ENCODE measurements around the gene PDLIM3. TPM values are rescaled to one million over a fixed set of nuclear protein-coding genes. Genes with fewer than 3 reads are reported as not detected.
A peak's percentile ranks its signal among the peaks of the same experiment; 100 is the strongest.

PDLIM3 gene, protein sequence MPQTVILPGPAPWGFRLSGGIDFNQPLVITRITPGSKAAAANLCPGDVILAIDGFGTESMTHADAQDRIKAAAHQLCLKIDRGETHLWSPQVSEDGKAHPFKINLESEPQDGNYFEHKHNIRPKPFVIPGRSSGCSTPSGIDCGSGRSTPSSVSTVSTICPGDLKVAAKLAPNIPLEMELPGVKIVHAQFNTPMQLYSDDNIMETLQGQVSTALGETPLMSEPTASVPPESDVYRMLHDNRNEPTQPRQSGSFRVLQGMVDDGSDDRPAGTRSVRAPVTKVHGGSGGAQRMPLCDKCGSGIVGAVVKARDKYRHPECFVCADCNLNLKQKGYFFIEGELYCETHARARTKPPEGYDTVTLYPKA
- 3.4 TPM for polyA plus RNA-seq (2013, experiment 1 of 2)
- polyA plus RNA-seq (2013, experiment 2 of 2) = 3.4 TPM

GRCh38 chr4:185534866-185535611 lies at the start of gene PDLIM3:
PDLIM3 (minus strand) TSS chr4:185535507; CDS start chr4:185535434, 73 bp downstream.
- Histone ChIP-seq H3K79me2 (ENCODE audit: control insufficient read depth, insufficient read depth, low read length) (no peaks in the 10 kb centered on the region), H2AK5ac (ENCODE audit: low read length) (no peak within 1 kb of the TSS), H3K36me3 (ENCODE audit: control insufficient read depth, insufficient read depth, low read length) (no peaks in the 10 kb centered on the region), H3K4me1 (ENCODE audit: control insufficient read depth, low read depth, low read length) (no peaks in the 10 kb centered on the region), H3K79me1 (ENCODE audit: low read length) (no peaks in the 10 kb centered on the region), H3K4me2 (ENCODE audit: low read length) (peak within 1 kb of the TSS; percentile 88), H4K5ac (ENCODE audit: low read length) (no peak within 1 kb of the TSS), H3K4me3 (ENCODE audit: low read length) (peak within 1 kb of the TSS; percentile 59), H3K27ac (ENCODE audit: low read depth, low read length) (peak within 1 kb of the TSS; percentile 19), H3K9ac (ENCODE audit: low read length) (peak within 1 kb of the TSS; percentile 66), H2BK120ac (ENCODE audit: low read depth, low read length) (no peak within 1 kb of the TSS), H2BK5ac (ENCODE audit: low read length) (no peak within 1 kb of the TSS), H3K23ac (ENCODE audit: low read length) (peak within 1 kb of the TSS; percentile 89), H3K18ac (ENCODE audit: low read length) (peak within 1 kb of the TSS; percentile 45), H4K8ac (ENCODE audit: low read depth, low read length) (no peak within 1 kb of the TSS), H3K27me3 (ENCODE audit: insufficient read depth, low read length, poor library complexity) (peaks cover 4% of the 10 kb centered on the region), H3K56ac (ENCODE audit: low read length) (peak within 1 kb of the TSS; percentile 85), H2BK15ac (replicated peaks; ENCODE audit: low read depth) (no peak within 1 kb of the TSS), H3K4ac (ENCODE audit: low read depth, low read length) (no peak within 1 kb of the TSS)
- no CpG with 5 or more reads among the region's 66 CpGs for WGBS (ENCODE audit: extremely low coverage, insufficient coverage, low lambda C conversion rate)
- DNase-seq = peak; percentile 80

DNA sequence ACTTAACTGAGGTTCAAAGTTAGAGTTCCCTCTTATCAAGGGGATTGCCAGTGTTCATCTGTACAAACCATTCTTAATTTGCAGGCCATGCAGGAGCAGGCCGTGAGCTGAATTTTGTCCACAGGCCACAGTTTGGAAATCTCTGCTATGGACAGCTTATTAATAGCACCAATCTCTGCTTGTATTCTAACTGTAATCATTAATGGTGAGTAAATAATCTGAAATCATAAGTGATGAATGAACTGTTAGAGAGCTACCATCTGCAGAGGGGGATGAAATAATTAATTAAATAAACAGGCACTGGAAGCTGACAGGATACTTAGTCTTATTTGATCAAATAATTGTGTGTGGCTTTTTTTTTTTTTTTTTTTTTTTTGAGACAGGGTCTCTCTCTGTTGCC lies 48.5 kb upstream of the PDLIM3 start:
- H3K79me1 ChIP-seq (ENCODE audit: low read length) = no peaks in the 10 kb centered on the region
- H3K23ac ChIP-seq (ENCODE audit: low read length) = no peak overlapping the region
- no peak for DNase-seq

GRCh38 chr4:185582651-185583400 lies 47.5 kb upstream of the PDLIM3 start:
- Histone ChIP-seq H3K18ac (ENCODE audit: low read length) (no peak overlapping the region), H2BK5ac (ENCODE audit: low read length) (no peak overlapping the region), H3K56ac (ENCODE audit: low read length) (no peak overlapping the region), H3K9ac (ENCODE audit: low read length) (no peak overlapping the region), H3K27ac (ENCODE audit: low read depth, low read length) (no peak overlapping the region), H3K79me2 (ENCODE audit: control insufficient read depth, insufficient read depth, low read length) (no peaks in the 10 kb centered on the region), H3K4me1 (ENCODE audit: control insufficient read depth, low read depth, low read length) (no peaks in the 10 kb centered on the region), H3K4ac (ENCODE audit: low read depth, low read length) (no peak overlapping the region), H4K8ac (ENCODE audit: low read depth, low read length) (no peak overlapping the region), H3K79me1 (ENCODE audit: low read length) (no peaks in the 10 kb centered on the region), H3K4me3 (ENCODE audit: low read length) (no peak overlapping the region), H2BK15ac (replicated peaks; ENCODE audit: low read depth) (peak overlapping the region; percentile 62), H2BK120ac (ENCODE audit: low read depth, low read length) (no peak overlapping the region), H3K23ac (ENCODE audit: low read length) (no peak overlapping the region), H3K4me2 (ENCODE audit: low read length) (no peak overlapping the region), H3K27me3 (ENCODE audit: insufficient read depth, low read length, poor library complexity) (no peaks in the 10 kb centered on the region), H3K36me3 (ENCODE audit: control insufficient read depth, insufficient read depth, low read length) (no peaks in the 10 kb centered on the region), H4K5ac (ENCODE audit: low read length) (no peak overlapping the region), H2AK5ac (ENCODE audit: low read length) (no peak overlapping the region)
- WGBS (ENCODE audit: extremely low coverage, insufficient coverage, low lambda C conversion rate) = no CpG with 5 or more reads among the region's 7 CpGs
- no peak for DNase-seq

More for the DNA sequence above, 48.5 kb upstream of the PDLIM3 start:
- no peak overlapping the region for H3K4ac ChIP-seq (ENCODE audit: low read depth, low read length)
- WGBS (ENCODE audit: extremely low coverage, insufficient coverage, low lambda C conversion rate) = no CpG with 5 or more reads among the region's 1 CpG
- no peak overlapping the region for H3K56ac ChIP-seq (ENCODE audit: low read length)
- no peak overlapping the region for H3K18ac ChIP-seq (ENCODE audit: low read length)
- H3K27me3 ChIP-seq (ENCODE audit: insufficient read depth, low read length, poor library complexity) = no peaks in the 10 kb centered on the region
- no peak overlapping the region for H3K4me3 ChIP-seq (ENCODE audit: low read length)
- H4K5ac ChIP-seq (ENCODE audit: low read length) = no peak overlapping the region
- H4K8ac ChIP-seq (ENCODE audit: low read depth, low read length) = no peak overlapping the region
- H3K36me3 ChIP-seq (ENCODE audit: control insufficient read depth, insufficient read depth, low read length) = no peaks in the 10 kb centered on the region
- H2BK5ac ChIP-seq (ENCODE audit: low read length) = no peak overlapping the region
- H3K27ac ChIP-seq (ENCODE audit: low read depth, low read length) = no peak overlapping the region
- H3K79me2 ChIP-seq (ENCODE audit: control insufficient read depth, insufficient read depth, low read length) = no peaks in the 10 kb centered on the region
- no peaks in the 10 kb centered on the region for H3K4me1 ChIP-seq (ENCODE audit: control insufficient read depth, low read depth, low read length)
- no peak overlapping the region for H3K4me2 ChIP-seq (ENCODE audit: low read length)
- no peak overlapping the region for H3K9ac ChIP-seq (ENCODE audit: low read length)
- H2AK5ac ChIP-seq (ENCODE audit: low read length) = no peak overlapping the region
- H2BK120ac ChIP-seq (ENCODE audit: low read depth, low read length) = no peak overlapping the region
- H2BK15ac ChIP-seq (replicated peaks; ENCODE audit: low read depth) = no peak overlapping the region

DNA sequence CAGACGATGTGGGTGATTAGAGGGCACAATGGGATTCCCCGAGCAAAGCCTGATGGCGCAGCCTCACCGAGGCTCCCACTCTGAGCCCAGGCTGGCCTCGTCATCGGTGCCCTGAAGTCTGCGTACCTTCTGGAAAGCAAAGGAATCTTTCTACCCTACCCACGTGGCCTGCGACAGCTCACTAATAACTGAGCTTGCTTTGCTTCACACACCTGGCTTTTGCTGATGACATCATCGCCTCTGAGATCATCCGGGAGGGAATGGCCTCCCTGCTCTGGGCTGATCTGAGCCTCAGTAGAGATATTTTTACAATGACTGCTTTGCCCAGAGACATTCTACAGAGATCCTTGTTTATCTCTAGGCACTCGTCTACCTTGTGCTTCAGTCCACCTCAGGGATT lies 45.4 kb upstream of the PDLIM3 start:
- Histone ChIP-seq H3K23ac (ENCODE audit: low read length) (no peak overlapping the region), H3K79me2 (ENCODE audit: control insufficient read depth, insufficient read depth, low read length) (no peaks in the 10 kb centered on the region), H3K56ac (ENCODE audit: low read length) (no peak overlapping the region), H2BK120ac (ENCODE audit: low read depth, low read length) (no peak overlapping the region), H3K4me1 (ENCODE audit: control insufficient read depth, low read depth, low read length) (no peaks in the 10 kb centered on the region), H4K8ac (ENCODE audit: low read depth, low read length) (no peak overlapping the region), H3K18ac (ENCODE audit: low read length) (no peak overlapping the region), H3K27me3 (ENCODE audit: insufficient read depth, low read length, poor library complexity) (no peaks in the 10 kb centered on the region), H2AK5ac (ENCODE audit: low read length) (no peak overlapping the region), H3K9ac (ENCODE audit: low read length) (no peak overlapping the region), H4K5ac (ENCODE audit: low read length) (no peak overlapping the region), H2BK5ac (ENCODE audit: low read length) (no peak overlapping the region), H3K79me1 (ENCODE audit: low read length) (no peaks in the 10 kb centered on the region), H3K4me2 (ENCODE audit: low read length) (no peak overlapping the region), H3K4me3 (ENCODE audit: low read length) (no peak overlapping the region), H3K4ac (ENCODE audit: low read depth, low read length) (no peak overlapping the region), H3K36me3 (ENCODE audit: control insufficient read depth, insufficient read depth, low read length) (no peaks in the 10 kb centered on the region), H3K27ac (ENCODE audit: low read depth, low read length) (no peak overlapping the region), H2BK15ac (replicated peaks; ENCODE audit: low read depth) (no peak overlapping the region)
- no CpG with 5 or more reads among the region's 12 CpGs for WGBS (ENCODE audit: extremely low coverage, insufficient coverage, low lambda C conversion rate)
- peak; percentile 58 for DNase-seq

GRCh38 chr4:185578284-185578683 lies 43.0 kb upstream of the PDLIM3 start:
- Histone ChIP-seq H2BK15ac (replicated peaks; ENCODE audit: low read depth) (no peak overlapping the region), H3K27me3 (ENCODE audit: insufficient read depth, low read length, poor library complexity) (no peaks in the 10 kb centered on the region), H3K4me2 (ENCODE audit: low read length) (no peak overlapping the region), H3K79me2 (ENCODE audit: control insufficient read depth, insufficient read depth, low read length) (no peaks in the 10 kb centered on the region), H3K23ac (ENCODE audit: low read length) (no peak overlapping the region), H3K18ac (ENCODE audit: low read length) (no peak overlapping the region), H2AK5ac (ENCODE audit: low read length) (no peak overlapping the region), H3K56ac (ENCODE audit: low read length) (no peak overlapping the region), H3K4ac (ENCODE audit: low read depth, low read length) (no peak overlapping the region), H4K8ac (ENCODE audit: low read depth, low read length) (no peak overlapping the region), H3K27ac (ENCODE audit: low read depth, low read length) (no peak overlapping the region), H3K36me3 (ENCODE audit: control insufficient read depth, insufficient read depth, low read length) (no peaks in the 10 kb centered on the region), H4K5ac (ENCODE audit: low read length) (no peak overlapping the region), H2BK5ac (ENCODE audit: low read length) (no peak overlapping the region), H2BK120ac (ENCODE audit: low read depth, low read length) (no peak overlapping the region), H3K4me3 (ENCODE audit: low read length) (no peak overlapping the region), H3K9ac (ENCODE audit: low read length) (no peak overlapping the region), H3K79me1 (ENCODE audit: low read length) (no peaks in the 10 kb centered on the region), H3K4me1 (ENCODE audit: control insufficient read depth, low read depth, low read length) (no peaks in the 10 kb centered on the region)
- WGBS (ENCODE audit: extremely low coverage, insufficient coverage, low lambda C conversion rate) = no CpG with 5 or more reads among the region's 3 CpGs
- no peak for DNase-seq

All from mesendoderm (in vitro differentiated cells).